Osteoblast (primary cell): ENCODE results near the gene COL5A2. TPM values are rescaled to one million over a fixed set of nuclear protein-coding genes. Genes with fewer than 3 reads are reported as not detected.

Source experiments
- DNase-seq: peaks from one replicate; pipeline ENCODE4 v3.0.0; 2011; ENCODE audit warnings: low spot score, mixed read lengths; ENCODE audit not compliant: insufficient read length; ENCODE audit errors: missing footprints
- H2AFZ ChIP-seq: 2 replicates; pipeline ENCODE4 v1.6.0; 2011; ENCODE audit warnings: mild to moderate bottlenecking, low read length
- H3K27ac ChIP-seq: 2 replicates; pipeline ENCODE4 v1.5.1; 2011; ENCODE audit warnings: mild to moderate bottlenecking, low read depth, low read length, moderate library complexity
- H3K27me3 ChIP-seq: 2 replicates; pipeline ENCODE4 v1.6.0; 2012; ENCODE audit warnings: mild to moderate bottlenecking, control low read depth, inconsistent platforms, low read length, moderate library complexity; ENCODE audit not compliant: insufficient read depth
- H3K36me3 ChIP-seq: 2 replicates; pipeline ENCODE4 v1.5.1; 2011; ENCODE audit warnings: mild to moderate bottlenecking, low read length, control low read depth, moderate library complexity; ENCODE audit not compliant: insufficient read depth
- H3K4me1 ChIP-seq: 2 replicates; pipeline ENCODE4 v1.5.1; 2011; ENCODE audit warnings: mild to moderate bottlenecking, low read length, control low read depth, moderate library complexity; ENCODE audit not compliant: insufficient read depth
- H3K4me2 ChIP-seq: 2 replicates; pipeline ENCODE4 v1.6.0; 2011; ENCODE audit warnings: mild to moderate bottlenecking, low read length; ENCODE audit not compliant: insufficient read depth
- H3K4me3 ChIP-seq: fragments of 200-600 bp; sonication (generic); 3 replicates; pipeline ENCODE4 v1.5.1; 2012; ENCODE audit warnings: mild to moderate bottlenecking, low read length, inconsistent platforms; ENCODE audit not compliant: insufficient read depth
- H3K79me2 ChIP-seq: 2 replicates; pipeline ENCODE4 v1.6.0; 2012; ENCODE audit warnings: mild to moderate bottlenecking, low read length, control low read depth, inconsistent platforms; ENCODE audit not compliant: insufficient read depth
- H3K9me3 ChIP-seq: 2 replicates; pipeline ENCODE4 v1.5.1; 2011; ENCODE audit warnings: low read depth, low read length, control low read depth
- H4K20me1 ChIP-seq: 2 replicates; pipeline ENCODE4 v1.6.0; 2012; ENCODE audit warnings: mild to moderate bottlenecking, low read length, control low read depth; ENCODE audit not compliant: insufficient read depth
- CTCF ChIP-seq: IDR thresholded peaks from 2 replicates; pipeline ENCODE4 v1.5.1; 2011; ENCODE audit warnings: mild to moderate bottlenecking, low read depth, low read length, moderate library complexity; ENCODE audit errors: extremely low read depth
- total RNA-seq: library from RNA; depleted of rRNA; stranded (reverse); fragments of >200 nt; gene quantifications from 2 replicates; pipeline ENCODE4 v1.2.3, GENCODE V29; 2012

Gene COL5A2
- total RNA-seq, 1 donor = 879 TPM

GRCh38 chr2:189181706-189182105 lies 2.1 kb upstream of the COL5A2 start:
- peaks cover 37% of the 10 kb centered on the region for H3K79me2 ChIP-seq

GRCh38 chr2:189178726-189179569 lies 613 bp downstream of the COL5A2 start:
- peaks cover 24% of the 10 kb centered on the region for H3K4me1 ChIP-seq
- H3K4me2 ChIP-seq = peak overlapping the region; percentile 84
- peaks cover 12% of the 10 kb centered on the region for H3K36me3 ChIP-seq
- no peak for DNase-seq
- H4K20me1 ChIP-seq = peaks cover 19% of the 10 kb centered on the region
- H3K79me2 ChIP-seq = peaks cover 65% of the 10 kb centered on the region
- H3K9me3 ChIP-seq = no peaks in the 10 kb centered on the region
- no peaks in the 10 kb centered on the region for H3K27me3 ChIP-seq
- no peak for TF ChIP-seq CTCF
- H3K27ac ChIP-seq = peak overlapping the region; percentile 83
- H2AFZ ChIP-seq = peak overlapping the region; percentile 23
- peak overlapping the region; percentile 81 for H3K4me3 ChIP-seq

More at GRCh38 chr2:189181706-189182105, 2.1 kb upstream of the COL5A2 start:
- Histone ChIP-seq H3K27me3 (no peaks in the 10 kb centered on the region), H2AFZ (no peak overlapping the region), H3K27ac (no peak overlapping the region), H3K4me1 (peaks cover 9% of the 10 kb centered on the region), H3K9me3 (no peaks in the 10 kb centered on the region), H3K4me3 (no peak overlapping the region), H4K20me1 (peaks cover 4% of the 10 kb centered on the region), H3K36me3 (no peaks in the 10 kb centered on the region), H3K4me2 (no peak overlapping the region)
- no peak for TF ChIP-seq CTCF
- DNase-seq = no peak

GRCh38 chr2:189178054-189178453 lies 1.5 kb downstream of the COL5A2 start:
- peak; percentile 54 for TF ChIP-seq CTCF
- H4K20me1 ChIP-seq = peaks cover 19% of the 10 kb centered on the region
- H3K9me3 ChIP-seq = no peaks in the 10 kb centered on the region
- H3K4me2 ChIP-seq = peak overlapping the region; percentile 84
- peak overlapping the region; percentile 83 for H3K27ac ChIP-seq
- no peaks in the 10 kb centered on the region for H3K27me3 ChIP-seq
- H2AFZ ChIP-seq = no peak overlapping the region
- DNase-seq = no peak
- H3K79me2 ChIP-seq = peaks cover 74% of the 10 kb centered on the region
- H3K36me3 ChIP-seq = peaks cover 18% of the 10 kb centered on the region
- peak overlapping the region; percentile 81 for H3K4me3 ChIP-seq
- H3K4me1 ChIP-seq = peaks cover 25% of the 10 kb centered on the region

- Histone ChIP-seq H2AFZ (no peak overlapping the region), H3K79me2 (peaks cover 80% of the 10 kb centered on the region), H3K36me3 (peaks cover 18% of the 10 kb centered on the region), H3K9me3 (no peaks in the 10 kb centered on the region), H3K27ac (peak overlapping the region; percentile 83), H3K4me2 (peak overlapping the region; percentile 84), H3K4me3 (peak overlapping the region; percentile 81), H4K20me1 (peaks cover 21% of the 10 kb centered on the region), H3K27me3 (no peaks in the 10 kb centered on the region), H3K4me1 (peaks cover 25% of the 10 kb centered on the region)
- no peak for DNase-seq
- no peak for TF ChIP-seq CTCF
Observed at GRCh38 chr2:189177251-189177840, 2.2 kb downstream of the COL5A2 start.
